22Rv1 (cell line): ENCODE results near the gene MKRN2.

ENCODE experiments used
- H3K27ac ChIP-seq: fragments of 450-650 bp; 2 replicates; pipeline ENCODE4 v1.5.1; 2017
- ZFX ChIP-seq: fragments of 450-650 bp; IDR thresholded peaks from 2 replicates; pipeline ENCODE4 v1.6.1; 2017; ENCODE audit warnings: antibody characterized with exemption, borderline replicate concordance
- TF ChIP-seq, protein P1 (sequence below): fragments of 450-650 bp; IDR thresholded peaks from 2 replicates; pipeline ENCODE4 v1.5.1; 2017; ENCODE audit warnings: mild to moderate bottlenecking

The MKRN2 gene

GRCh38 chr3:12603969-12604368, 47.1 kb downstream of the MKRN2 start:
- TF ChIP-seq, protein P1, sequence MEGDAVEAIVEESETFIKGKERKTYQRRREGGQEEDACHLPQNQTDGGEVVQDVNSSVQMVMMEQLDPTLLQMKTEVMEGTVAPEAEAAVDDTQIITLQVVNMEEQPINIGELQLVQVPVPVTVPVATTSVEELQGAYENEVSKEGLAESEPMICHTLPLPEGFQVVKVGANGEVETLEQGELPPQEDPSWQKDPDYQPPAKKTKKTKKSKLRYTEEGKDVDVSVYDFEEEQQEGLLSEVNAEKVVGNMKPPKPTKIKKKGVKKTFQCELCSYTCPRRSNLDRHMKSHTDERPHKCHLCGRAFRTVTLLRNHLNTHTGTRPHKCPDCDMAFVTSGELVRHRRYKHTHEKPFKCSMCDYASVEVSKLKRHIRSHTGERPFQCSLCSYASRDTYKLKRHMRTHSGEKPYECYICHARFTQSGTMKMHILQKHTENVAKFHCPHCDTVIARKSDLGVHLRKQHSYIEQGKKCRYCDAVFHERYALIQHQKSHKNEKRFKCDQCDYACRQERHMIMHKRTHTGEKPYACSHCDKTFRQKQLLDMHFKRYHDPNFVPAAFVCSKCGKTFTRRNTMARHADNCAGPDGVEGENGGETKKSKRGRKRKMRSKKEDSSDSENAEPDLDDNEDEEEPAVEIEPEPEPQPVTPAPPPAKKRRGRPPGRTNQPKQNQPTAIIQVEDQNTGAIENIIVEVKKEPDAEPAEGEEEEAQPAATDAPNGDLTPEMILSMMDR = no peak
- TF ChIP-seq ZFX = no peak

GRCh38 chr3:12608376-12608775, 51.5 kb downstream of the MKRN2 start:
- TF ChIP-seq ZFX = no peak
- TF ChIP-seq, protein P1 = no peak
- no peak overlapping the region for H3K27ac ChIP-seq

More at GRCh38 chr3:12603969-12604368, 47.1 kb downstream of the MKRN2 start:
- no peak overlapping the region for H3K27ac ChIP-seq

GRCh38 chr3:12611117-12611516, 54.2 kb downstream of the MKRN2 start:
- TF ChIP-seq, protein P1 = no peak
- TF ChIP-seq ZFX = no peak
- H3K27ac ChIP-seq = no peak overlapping the region

DNA sequence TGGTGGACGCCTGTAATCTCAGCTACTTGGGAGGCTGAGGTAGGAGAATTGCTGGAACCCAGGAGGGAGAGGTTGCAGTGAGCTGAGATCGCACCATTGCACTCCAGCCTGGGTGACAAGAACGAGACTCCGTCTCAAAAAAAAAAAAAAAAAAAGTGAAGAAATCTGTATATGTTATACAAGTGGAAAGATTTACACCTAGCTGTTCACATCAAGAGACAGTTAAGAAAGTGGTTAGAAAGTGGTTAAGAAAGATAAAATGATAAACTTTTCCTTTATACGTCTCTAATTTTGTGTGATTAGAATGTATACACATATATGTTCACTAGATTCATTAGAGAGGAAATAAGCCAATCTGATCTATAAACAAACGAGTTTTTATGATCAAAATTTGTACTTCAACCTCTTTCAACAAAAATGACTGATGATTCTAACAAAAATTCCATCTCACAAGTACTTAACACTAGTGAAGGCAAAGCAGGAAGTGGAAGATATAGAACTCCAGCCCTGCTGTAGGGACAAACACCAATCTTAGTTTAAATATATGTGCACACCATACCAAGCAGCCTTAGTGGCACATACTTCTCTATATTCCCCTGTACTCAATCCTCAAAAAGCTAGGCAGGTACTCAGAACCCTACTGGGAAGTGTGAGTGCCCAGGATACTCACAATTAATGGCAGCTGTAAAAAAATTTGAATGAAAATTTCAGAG, 55.8 kb downstream of the MKRN2 start:
- no peak overlapping the region for H3K27ac ChIP-seq
- no peak for TF ChIP-seq ZFX
- TF ChIP-seq, protein P1 = no peak

DNA sequence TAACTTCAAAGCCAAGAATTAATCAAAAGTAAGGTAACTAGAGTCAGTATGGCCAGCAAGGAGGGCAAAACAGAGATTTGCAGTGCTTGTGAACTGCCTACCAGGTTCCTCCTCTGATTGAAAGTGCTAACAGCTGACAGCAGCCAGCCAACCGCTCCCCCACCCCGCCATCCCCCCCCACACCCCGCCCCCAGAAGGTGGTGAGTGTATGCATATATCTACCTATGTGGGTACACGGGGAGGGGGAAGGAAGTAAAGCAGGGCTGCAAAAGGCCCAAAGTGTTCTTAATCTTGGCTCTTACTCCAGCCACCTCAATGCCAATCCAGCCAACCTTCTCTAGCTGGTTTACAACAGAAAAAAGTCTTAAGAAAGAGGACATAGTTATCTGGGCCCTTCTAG, 56.4 kb downstream of the MKRN2 start:
- no peak for TF ChIP-seq ZFX
- TF ChIP-seq, protein P1 = no peak

DNA sequence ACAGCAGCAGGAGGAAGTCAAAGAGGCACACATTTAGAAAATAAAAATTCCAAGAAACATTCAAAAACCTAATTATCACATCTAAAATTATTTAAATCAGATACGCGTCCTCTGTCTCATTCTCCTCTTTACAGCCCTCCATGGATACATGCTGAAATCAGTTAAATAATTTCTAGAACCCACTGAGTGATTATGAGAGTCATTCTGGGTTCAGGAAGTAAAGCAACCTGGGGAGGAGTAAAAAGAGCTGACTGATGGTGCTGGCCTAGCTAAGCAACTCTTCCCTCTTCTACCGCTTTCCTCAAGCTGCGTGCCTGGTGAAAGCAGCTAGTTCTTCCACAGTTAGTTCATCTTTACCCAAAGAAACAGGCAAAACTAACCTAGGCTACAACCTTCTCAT, 58.4 kb downstream of the MKRN2 start:
- TF ChIP-seq, protein P1 = no peak
- TF ChIP-seq ZFX = no peak
- H3K27ac ChIP-seq = no peak overlapping the region

More for the DNA sequence above, 56.4 kb downstream of the MKRN2 start:
- no peak overlapping the region for H3K27ac ChIP-seq

DNA sequence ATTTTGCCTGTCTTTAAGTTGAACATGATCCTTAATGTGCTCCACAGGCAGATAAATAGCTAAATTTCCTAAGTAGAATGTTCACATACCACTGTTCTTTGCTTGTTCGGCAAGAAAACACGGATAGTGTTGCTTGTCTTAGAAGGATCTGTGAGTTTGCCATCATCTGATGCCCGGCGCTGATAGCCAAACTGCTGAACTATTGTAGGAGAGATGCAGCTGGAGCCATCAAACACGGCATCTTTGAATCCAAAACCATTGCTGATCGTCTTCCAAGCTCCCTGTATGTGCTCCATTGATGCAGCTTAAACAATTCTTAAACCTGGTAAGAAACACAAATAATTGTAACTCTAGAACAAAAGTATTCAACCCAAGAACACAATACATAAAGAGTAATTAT, 61.5 kb downstream of the MKRN2 start:
- TF ChIP-seq, protein P1 = no peak
- no peak for TF ChIP-seq ZFX

More for the DNA sequence above, 61.5 kb downstream of the MKRN2 start:
- H3K27ac ChIP-seq = no peak overlapping the region
